K562 (cell line): Measurements from ENCODE around the gene SDE2. TPM values are rescaled to one million over a fixed set of nuclear protein-coding genes. Genes with fewer than 3 reads are reported as not detected.

Experiments
- ADNP ChIP-seq: fragments of 200-800 bp; sonication (Bioruptor generic); IDR thresholded peaks from 2 replicates; pipeline ENCODE4 v1.6.1; 2016; ENCODE audit warnings: missing genetic modification characterization, missing compliant biosample characterization
- BRCA1 ChIP-seq, 2 experiments: fragments of 450-650 bp in 1 of 2; sonication (generic) in 1 of 2; formaldehyde crosslinking in 1 of 2; IDR thresholded peaks; 2 replicates each; pipeline versions ENCODE4 v1.5.0 to v1.6.1; 2017 to 2020; ENCODE audit warnings: mild to moderate bottlenecking in 1 of 2, missing genetic modification reagents in 1 of 2
- HEY1 ChIP-seq: fragments of 250-450 bp; sonication (Bioruptor Pico); IDR thresholded peaks from 2 replicates; pipeline ENCODE4 v1.5.0; 2020; ENCODE audit warnings: mild to moderate bottlenecking, moderate library complexity, borderline replicate concordance
- LARP7 ChIP-seq: fragments of 450-650 bp; IDR thresholded peaks from 2 replicates; pipeline ENCODE4 v1.6.1; 2016
- LEF1 ChIP-seq: fragments of 450-650 bp; IDR thresholded peaks from 2 replicates; pipeline ENCODE4 v1.6.1; 2016; ENCODE audit warnings: mild to moderate bottlenecking
- MTA1 ChIP-seq: fragments of 450-650 bp; IDR thresholded peaks from 2 replicates; pipeline ENCODE4 v1.6.1; 2017; ENCODE audit warnings: borderline replicate concordance
- MTA2 ChIP-seq: fragments of 450-650 bp; IDR thresholded peaks from 2 replicates; pipeline ENCODE4 v1.6.1; 2016; ENCODE audit warnings: low read depth
- NFE2 ChIP-seq: IDR thresholded peaks from 2 replicates; pipeline ENCODE4 v1.6.1; 2014; ENCODE audit warnings: antibody characterized with exemption, low read depth
- SIN3A ChIP-seq, 2 experiments: fragments of 150-350 bp in 1 of 2; IDR thresholded peaks; 2 replicates each; pipeline ENCODE4 v1.6.1; 2011 to 2016; ENCODE audit warnings: borderline replicate concordance in 2 of 2, low read depth in 2 of 2, low read length in 2 of 2, mild to moderate bottlenecking in 2 of 2, moderate library complexity in 2 of 2; ENCODE audit not compliant: control insufficient read depth in 1 of 2
- TBP ChIP-seq: optimal IDR thresholded peaks from 2 replicates; pipeline ENCODE3; 2011; ENCODE audit warnings: low read depth, low read length, improper control_type of control experiment
- ZKSCAN8 ChIP-seq: fragments of 200-800 bp; sonication (Bioruptor generic); IDR thresholded peaks from 2 replicates; pipeline ENCODE4 v1.6.1; 2016; ENCODE audit warnings: missing genetic modification characterization, missing compliant biosample characterization
- polyA plus RNA-seq, 8 experiments: library from polyadenylated mRNA; depleted of rRNA in 4 of 8; stranded (reverse) in 5 of 8; unstranded in 3 of 8; fragments of >200 nt; fragmentation: Nextera tagmentation in 2 of 8; fragmentation: Illumina TruSeq in 1 of 8; extraction: Ambion mirVana in 2 of 8; extraction: Trizol in 1 of 8; gene quantifications; 2 replicates each; pipeline versions ENCODE4 v1.2.1 to v1.2.3, GENCODE V29; 2011 to 2014; ENCODE audit warnings: inconsistent platforms in 1 of 8, missing spikeins in 1 of 8
- total RNA-seq, 7 experiments: library from RNA; depleted of rRNA in 6 of 7; stranded (reverse); fragments of >200 nt in 6 of 7; fragmentation: Illumina TruSeq in 2 of 7; extraction: Trizol in 2 of 7; gene quantifications; 2 replicates each; pipeline versions ENCODE4 v1.2.1 to v1.2.3, GENCODE V29; 2011 to 2021; ENCODE audit warnings: low replicate concordance in 1 of 7
- TF ChIP-seq, protein P1 (sequence below): fragments of 250-450 bp; sonication (Bioruptor Pico); IDR thresholded peaks from 2 replicates; pipeline ENCODE4 v1.4.0; 2020; ENCODE audit warnings: borderline replicate concordance
- TF ChIP-seq, protein P2 (sequence below): fragments of 450-650 bp; formaldehyde crosslinking; conservative IDR thresholded peaks from 2 replicates; pipeline ENCODE4 v1.4.0; 2022; ENCODE audit warnings: mild to moderate bottlenecking, missing genetic modification characterization
- TF ChIP-seq, protein P3 (sequence below), 3 experiments: fragments of 200-800 bp in 1 of 3; sonication (Bioruptor generic) in 1 of 3; sonication (generic) in 1 of 3; formaldehyde crosslinking in 1 of 3; IDR thresholded peaks; 2 replicates each; pipeline versions ENCODE4 v1.6.1 to v1.8.0; 2016 to 2022; ENCODE audit warnings: mild to moderate bottlenecking in 2 of 3, missing compliant biosample characterization in 2 of 3, missing genetic modification characterization in 2 of 3, missing genetic modification reagents in 1 of 3
- TF ChIP-seq, protein P4 (sequence below): IDR thresholded peaks from 3 replicates; pipeline ENCODE4 v1.6.1; 2011; ENCODE audit warnings: borderline replicate concordance, mild to moderate bottlenecking, moderate library complexity; ENCODE audit not compliant: insufficient read length; ENCODE audit errors: extremely low read depth
- TF ChIP-seq, protein P5 (sequence below): fragments of 250-450 bp; sonication (Bioruptor Pico); IDR thresholded peaks from 2 replicates; pipeline ENCODE4 v1.5.0; 2021; ENCODE audit warnings: mild to moderate bottlenecking, borderline replicate concordance

The SDE2 gene
- total and polyA plus RNA-seq, 9 of the 15 experiments (the other 6 are each of a cell fraction or from before 2014, with no cell fraction given): 14.3 to 62.3 (median 46.0) TPM

DNA sequence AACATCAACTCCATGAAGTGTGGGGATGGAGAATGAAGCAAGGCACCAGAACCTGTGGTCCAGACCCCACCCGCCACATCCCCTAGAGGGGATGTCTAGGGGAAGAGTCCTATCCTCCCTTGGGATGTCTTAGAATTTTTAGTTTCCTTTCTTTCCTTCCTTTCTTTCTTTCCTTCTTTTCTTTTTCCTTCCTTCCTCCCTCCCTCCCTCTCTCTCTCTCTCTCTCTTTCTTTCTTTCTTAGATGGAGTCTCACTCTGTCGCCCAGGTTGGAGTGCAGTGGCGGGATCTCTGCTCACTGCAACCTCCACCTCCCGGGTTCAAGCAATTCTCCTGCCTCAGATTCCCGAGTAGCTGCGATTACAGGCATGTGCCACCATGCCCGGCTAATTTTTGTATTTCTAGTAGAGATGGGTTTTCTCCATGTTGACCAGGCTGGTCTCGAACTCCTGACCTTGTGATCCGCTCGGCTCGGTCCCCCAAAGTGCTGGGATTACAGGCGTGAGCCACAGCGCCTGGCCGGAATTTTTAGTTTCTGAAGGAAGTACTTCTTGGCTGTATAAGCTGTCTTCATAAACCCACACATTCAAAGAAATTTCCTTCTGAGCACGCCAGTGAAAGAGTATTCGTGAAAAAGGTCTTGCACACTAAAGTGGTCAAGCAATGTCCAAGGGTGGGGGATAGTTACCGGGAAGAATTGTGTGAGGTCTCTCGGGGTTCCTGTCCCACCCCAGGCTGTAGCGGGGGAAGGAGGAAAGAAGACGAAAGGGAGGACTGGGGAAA is 37.3 kb downstream of the SDE2 start (continued):
- TF ChIP-seq, protein P1, sequence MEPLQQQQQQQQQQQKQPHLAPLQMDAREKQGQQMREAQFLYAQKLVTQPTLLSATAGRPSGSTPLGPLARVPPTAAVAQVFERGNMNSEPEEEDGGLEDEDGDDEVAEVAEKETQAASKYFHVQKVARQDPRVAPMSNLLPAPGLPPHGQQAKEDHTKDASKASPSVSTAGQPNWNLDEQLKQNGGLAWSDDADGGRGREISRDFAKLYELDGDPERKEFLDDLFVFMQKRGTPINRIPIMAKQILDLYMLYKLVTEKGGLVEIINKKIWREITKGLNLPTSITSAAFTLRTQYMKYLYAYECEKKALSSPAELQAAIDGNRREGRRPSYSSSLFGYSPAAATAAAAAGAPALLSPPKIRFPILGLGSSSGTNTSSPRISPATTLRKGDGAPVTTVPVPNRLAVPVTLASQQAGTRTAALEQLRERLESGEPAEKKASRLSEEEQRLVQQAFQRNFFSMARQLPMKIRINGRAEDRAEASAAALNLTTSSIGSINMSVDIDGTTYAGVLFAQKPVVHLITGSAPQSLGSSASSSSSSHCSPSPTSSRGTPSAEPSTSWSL (CRISPR knock-in tag): no peak
- peak; percentile 37 for TF ChIP-seq TBP
- no peak for TF ChIP-seq BRCA1 (IDR thresholded peaks at IDR 0.05)
- 0 out of 2 replicates have a peak, but pooled peaks have one; percentile 24 for TF ChIP-seq BRCA1 (CRISPR knock-in tag; IDR thresholded peaks at IDR 0.05)
- TF ChIP-seq HEY1 (CRISPR knock-in tag): no peak
- TF ChIP-seq SIN3A (IDR thresholded peaks at IDR 0.05; ENCODE audit: borderline replicate concordance in 2 of 2, control insufficient read depth in 1 of 2, low read depth in 2 of 2, low read length in 2 of 2): no peak
- TF ChIP-seq MTA2: peak; percentile 9; the same call in 1 of the 2 replicates
- peak; percentile 53; the same call in 1 of the 2 replicates for TF ChIP-seq ADNP (tag)
- TF ChIP-seq, protein P2, sequence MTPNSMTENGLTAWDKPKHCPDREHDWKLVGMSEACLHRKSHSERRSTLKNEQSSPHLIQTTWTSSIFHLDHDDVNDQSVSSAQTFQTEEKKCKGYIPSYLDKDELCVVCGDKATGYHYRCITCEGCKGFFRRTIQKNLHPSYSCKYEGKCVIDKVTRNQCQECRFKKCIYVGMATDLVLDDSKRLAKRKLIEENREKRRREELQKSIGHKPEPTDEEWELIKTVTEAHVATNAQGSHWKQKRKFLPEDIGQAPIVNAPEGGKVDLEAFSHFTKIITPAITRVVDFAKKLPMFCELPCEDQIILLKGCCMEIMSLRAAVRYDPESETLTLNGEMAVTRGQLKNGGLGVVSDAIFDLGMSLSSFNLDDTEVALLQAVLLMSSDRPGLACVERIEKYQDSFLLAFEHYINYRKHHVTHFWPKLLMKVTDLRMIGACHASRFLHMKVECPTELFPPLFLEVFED (CRISPR knock-in tag): peak; percentile 84; the same call in 1 of the 2 replicates
- no peak for TF ChIP-seq NFE2
- TF ChIP-seq LEF1: no peak
- 0 out of 2 replicates have a peak, but pooled peaks have one; percentile 19 for TF ChIP-seq LARP7
- TF ChIP-seq MTA1: peak; percentile 40; the same call in 1 of the 2 replicates
- TF ChIP-seq, protein P3, sequence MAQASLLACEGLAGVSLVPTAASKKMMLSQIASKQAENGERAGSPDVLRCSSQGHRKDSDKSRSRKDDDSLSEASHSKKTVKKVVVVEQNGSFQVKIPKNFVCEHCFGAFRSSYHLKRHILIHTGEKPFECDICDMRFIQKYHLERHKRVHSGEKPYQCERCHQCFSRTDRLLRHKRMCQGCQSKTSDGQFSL (CRISPR knock-in tag; IDR thresholded peaks at IDR 0.05): no peak
- TF ChIP-seq, protein P3 (tag; IDR thresholded peaks at IDR 0.05): 0 out of 4 replicates have a peak, but pooled peaks of 1 of the 2 experiments have one; percentile 36
- no peak for TF ChIP-seq ZKSCAN8 (CRISPR knock-in tag)
- TF ChIP-seq, protein P4, sequence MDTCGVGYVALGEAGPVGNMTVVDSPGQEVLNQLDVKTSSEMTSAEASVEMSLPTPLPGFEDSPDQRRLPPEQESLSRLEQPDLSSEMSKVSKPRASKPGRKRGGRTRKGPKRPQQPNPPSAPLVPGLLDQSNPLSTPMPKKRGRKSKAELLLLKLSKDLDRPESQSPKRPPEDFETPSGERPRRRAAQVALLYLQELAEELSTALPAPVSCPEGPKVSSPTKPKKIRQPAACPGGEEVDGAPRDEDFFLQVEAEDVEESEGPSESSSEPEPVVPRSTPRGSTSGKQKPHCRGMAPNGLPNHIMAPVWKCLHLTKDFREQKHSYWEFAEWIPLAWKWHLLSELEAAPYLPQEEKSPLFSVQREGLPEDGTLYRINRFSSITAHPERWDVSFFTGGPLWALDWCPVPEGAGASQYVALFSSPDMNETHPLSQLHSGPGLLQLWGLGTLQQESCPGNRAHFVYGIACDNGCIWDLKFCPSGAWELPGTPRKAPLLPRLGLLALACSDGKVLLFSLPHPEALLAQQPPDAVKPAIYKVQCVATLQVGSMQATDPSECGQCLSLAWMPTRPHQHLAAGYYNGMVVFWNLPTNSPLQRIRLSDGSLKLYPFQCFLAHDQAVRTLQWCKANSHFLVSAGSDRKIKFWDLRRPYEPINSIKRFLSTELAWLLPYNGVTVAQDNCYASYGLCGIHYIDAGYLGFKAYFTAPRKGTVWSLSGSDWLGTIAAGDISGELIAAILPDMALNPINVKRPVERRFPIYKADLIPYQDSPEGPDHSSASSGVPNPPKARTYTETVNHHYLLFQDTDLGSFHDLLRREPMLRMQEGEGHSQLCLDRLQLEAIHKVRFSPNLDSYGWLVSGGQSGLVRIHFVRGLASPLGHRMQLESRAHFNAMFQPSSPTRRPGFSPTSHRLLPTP: peak; percentile 44
- TF ChIP-seq, protein P5, sequence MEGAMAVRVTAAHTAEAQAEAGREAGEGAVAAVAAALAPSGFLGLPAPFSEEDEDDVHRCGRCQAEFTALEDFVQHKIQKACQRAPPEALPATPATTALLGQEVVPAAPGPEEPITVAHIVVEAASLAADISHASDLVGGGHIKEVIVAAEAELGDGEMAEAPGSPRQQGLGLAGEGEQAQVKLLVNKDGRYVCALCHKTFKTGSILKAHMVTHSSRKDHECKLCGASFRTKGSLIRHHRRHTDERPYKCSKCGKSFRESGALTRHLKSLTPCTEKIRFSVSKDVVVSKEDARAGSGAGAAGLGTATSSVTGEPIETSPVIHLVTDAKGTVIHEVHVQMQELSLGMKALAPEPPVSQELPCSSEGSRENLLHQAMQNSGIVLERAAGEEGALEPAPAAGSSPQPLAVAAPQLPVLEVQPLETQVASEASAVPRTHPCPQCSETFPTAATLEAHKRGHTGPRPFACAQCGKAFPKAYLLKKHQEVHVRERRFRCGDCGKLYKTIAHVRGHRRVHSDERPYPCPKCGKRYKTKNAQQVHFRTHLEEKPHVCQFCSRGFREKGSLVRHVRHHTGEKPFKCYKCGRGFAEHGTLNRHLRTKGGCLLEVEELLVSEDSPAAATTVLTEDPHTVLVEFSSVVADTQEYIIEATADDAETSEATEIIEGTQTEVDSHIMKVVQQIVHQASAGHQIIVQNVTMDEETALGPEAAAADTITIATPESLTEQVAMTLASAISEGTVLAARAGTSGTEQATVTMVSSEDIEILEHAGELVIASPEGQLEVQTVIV (CRISPR knock-in tag): no peak
